Glutamatergic neuron (in vitro differentiated cells): Measurements from ENCODE around the gene RAB5B. TPM values are rescaled to one million over a fixed set of nuclear protein-coding genes. Genes with fewer than 3 reads are reported as not detected.

Experiments
- DNase-seq: peaks from one replicate; pipeline ENCODE4 v3.0.0; 2022
- H3K27ac Mint-ChIP-seq: one replicate; pipeline ENCODE4 v1.8.0; 2020; ENCODE audit warnings: mild to moderate bottlenecking, mixed read lengths, inconsistent platforms; ENCODE audit not compliant: unreplicated experiment
- H3K27me3 Mint-ChIP-seq: one replicate; pipeline ENCODE4 v1.8.0; 2020; ENCODE audit warnings: mild to moderate bottlenecking, moderate library complexity, mixed read lengths, inconsistent platforms; ENCODE audit not compliant: unreplicated experiment
- H3K36me3 Mint-ChIP-seq: one replicate; pipeline ENCODE4 v1.8.0; 2020; ENCODE audit warnings: mild to moderate bottlenecking, mixed read lengths, inconsistent platforms; ENCODE audit not compliant: unreplicated experiment
- H3K4me1 Mint-ChIP-seq: one replicate; pipeline ENCODE4 v1.8.0; 2020; ENCODE audit warnings: mild to moderate bottlenecking, low read depth, mixed read lengths, inconsistent platforms; ENCODE audit not compliant: unreplicated experiment
- H3K4me3 Mint-ChIP-seq: one replicate; pipeline ENCODE4 v1.8.0; 2020; ENCODE audit warnings: mild to moderate bottlenecking, mixed read lengths, inconsistent platforms; ENCODE audit not compliant: unreplicated experiment
- H3K9me3 Mint-ChIP-seq: one replicate; pipeline ENCODE4 v1.8.0; 2020; ENCODE audit warnings: mild to moderate bottlenecking, moderate library complexity, mixed read lengths, inconsistent platforms; ENCODE audit not compliant: unreplicated experiment
- total RNA-seq: library from RNA; stranded (reverse); fragmentation: NEBNext Ultra II Directional; extraction: Animal tissue kit (Norgen Biotek cat#: 25700); gene quantifications from one replicate; pipeline ENCODE4 v1.2.1, GENCODE V29; 2021; ENCODE audit not compliant: unreplicated experiment
- TF ChIP-seq, protein P1 (sequence below): fragments of 200-600 bp; sonication (generic); IDR thresholded peaks from one replicate; pipeline ENCODE4 v1.5.0; 2021; ENCODE audit not compliant: partially characterized antibody, unreplicated experiment

RAB5B gene
- total RNA-seq, 1 donor from 2014 or later = 170 TPM

DNA sequence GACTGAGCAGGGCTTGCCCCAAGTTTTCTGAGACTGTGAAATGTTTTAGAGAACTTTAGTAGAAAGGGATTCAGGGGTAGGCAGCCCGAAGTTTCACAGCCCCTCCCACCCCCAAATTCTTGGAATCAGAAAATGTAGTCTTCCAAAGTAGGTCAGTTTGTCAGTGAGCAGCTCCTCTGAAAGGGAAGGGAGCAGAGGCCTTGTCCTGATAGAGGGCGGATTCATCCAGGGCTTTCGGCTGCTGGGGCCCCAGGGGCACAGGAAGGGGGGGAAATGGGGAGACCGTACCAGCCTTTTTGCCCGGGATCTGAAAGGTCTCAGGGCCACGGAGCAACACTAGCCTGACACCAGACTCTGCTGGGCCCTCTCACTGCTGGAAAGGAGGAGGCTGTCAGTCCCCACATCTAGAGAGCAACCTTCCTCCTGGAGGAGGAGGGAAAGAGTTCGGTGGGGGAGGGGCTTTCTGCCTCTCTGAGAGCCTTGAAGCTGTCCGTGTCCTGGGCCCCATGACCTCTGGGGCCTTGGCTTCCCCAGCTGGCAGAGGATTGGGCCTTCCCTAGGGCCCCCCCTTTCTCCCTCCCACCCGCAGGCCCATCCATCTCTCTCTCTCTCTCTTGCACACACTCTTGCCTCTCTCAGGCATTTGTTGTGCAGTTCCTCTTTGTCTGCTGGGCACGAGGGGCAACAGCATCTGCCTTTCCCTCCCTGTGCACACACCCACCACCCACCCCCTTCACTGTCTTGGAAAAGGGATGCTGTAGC lies 46.7 kb downstream of the RAB5B start, which contains the start of gene IKZF4:
IKZF4 (plus strand) TSS at position 621 of the 762 bp plus-strand sequence. CDS start 451 bp downstream, outside the sequence.
- TF ChIP-seq, protein P1, sequence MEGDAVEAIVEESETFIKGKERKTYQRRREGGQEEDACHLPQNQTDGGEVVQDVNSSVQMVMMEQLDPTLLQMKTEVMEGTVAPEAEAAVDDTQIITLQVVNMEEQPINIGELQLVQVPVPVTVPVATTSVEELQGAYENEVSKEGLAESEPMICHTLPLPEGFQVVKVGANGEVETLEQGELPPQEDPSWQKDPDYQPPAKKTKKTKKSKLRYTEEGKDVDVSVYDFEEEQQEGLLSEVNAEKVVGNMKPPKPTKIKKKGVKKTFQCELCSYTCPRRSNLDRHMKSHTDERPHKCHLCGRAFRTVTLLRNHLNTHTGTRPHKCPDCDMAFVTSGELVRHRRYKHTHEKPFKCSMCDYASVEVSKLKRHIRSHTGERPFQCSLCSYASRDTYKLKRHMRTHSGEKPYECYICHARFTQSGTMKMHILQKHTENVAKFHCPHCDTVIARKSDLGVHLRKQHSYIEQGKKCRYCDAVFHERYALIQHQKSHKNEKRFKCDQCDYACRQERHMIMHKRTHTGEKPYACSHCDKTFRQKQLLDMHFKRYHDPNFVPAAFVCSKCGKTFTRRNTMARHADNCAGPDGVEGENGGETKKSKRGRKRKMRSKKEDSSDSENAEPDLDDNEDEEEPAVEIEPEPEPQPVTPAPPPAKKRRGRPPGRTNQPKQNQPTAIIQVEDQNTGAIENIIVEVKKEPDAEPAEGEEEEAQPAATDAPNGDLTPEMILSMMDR = no peak
- Mint-ChIP-seq H3K9me3 (peaks cover 13% of the 10 kb centered on the region), H3K27ac (peak within 1 kb of the TSS; percentile 100), H3K36me3 (no peaks in the 10 kb centered on the region), H3K4me1 (peaks cover 21% of the 10 kb centered on the region), H3K4me3 (peak within 1 kb of the TSS; percentile 97), H3K27me3 (peaks cover 17% of the 10 kb centered on the region)
- DNase-seq = peak; percentile 88

DNA sequence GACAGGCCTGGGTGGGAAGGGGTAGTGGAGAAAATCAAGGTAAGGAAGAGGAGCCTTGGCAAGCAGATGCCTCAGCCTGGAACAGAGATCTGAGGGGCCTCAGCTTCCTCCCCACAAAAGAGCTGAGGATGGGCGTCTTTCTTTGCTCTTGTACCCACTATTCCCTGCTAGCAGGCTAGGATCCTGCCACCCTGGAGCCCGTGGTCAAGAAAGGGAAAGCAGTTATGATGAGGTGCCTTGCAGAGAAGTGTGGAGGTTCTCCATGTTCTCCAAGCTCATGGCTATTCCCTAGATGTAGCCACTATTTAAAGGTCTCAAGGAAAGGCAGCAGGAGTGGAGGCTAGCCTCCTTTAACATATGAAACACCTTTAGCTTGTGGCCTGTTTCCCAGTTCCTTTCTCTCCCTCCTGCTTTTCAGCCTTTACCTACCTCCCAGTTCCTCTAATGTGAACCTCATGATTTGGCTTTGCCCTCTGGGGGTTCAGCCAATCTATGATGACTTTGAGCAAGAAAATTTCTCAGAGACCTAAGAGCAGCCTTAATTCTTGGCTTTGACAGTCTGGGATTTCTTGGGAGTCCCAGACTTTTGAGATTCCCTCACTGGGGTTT lies 48.1 kb downstream of the RAB5B start:
- peak overlapping the region; percentile 97 for H3K4me3 Mint-ChIP-seq
- H3K27ac Mint-ChIP-seq = peak overlapping the region; percentile 100

DNA sequence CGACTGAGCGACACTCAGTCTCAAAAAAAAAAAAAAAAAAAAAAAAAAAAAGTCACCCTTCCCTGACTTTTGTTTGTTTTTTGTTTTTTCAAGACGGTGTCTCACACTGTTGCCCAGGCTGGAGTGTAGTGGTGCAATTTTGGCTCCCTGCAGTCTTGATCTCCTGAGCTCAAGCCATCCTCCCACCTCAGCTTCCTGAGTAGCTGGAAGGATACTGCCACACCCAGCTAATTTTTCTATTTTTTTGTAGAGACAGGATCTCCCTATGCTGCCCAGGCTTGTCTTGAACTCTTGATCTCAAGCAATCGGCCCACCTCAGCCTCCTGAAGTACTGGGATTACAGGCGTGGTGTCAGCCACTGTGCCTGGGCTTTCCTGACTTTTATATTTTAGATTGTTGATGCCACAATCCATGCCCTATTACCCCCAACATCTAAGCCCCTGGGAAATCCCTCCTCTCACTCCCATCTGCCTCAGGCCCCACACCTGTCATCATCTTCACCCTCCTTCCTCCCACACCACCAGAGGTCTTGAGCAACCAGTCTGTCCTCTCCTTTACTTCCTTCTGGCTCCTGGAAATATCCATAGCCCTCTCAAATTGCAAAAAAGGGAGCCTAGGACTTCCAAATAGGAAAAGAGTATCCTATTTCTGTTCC lies 54.8 kb downstream of the RAB5B start:
- H3K36me3 Mint-ChIP-seq = no peaks in the 10 kb centered on the region

More for the DNA sequence above, 48.1 kb downstream of the RAB5B start:
- H3K27me3 Mint-ChIP-seq = peaks cover 17% of the 10 kb centered on the region
- no peak for DNase-seq
- no peaks in the 10 kb centered on the region for H3K36me3 Mint-ChIP-seq
- peaks cover 21% of the 10 kb centered on the region for H3K4me1 Mint-ChIP-seq
- TF ChIP-seq, protein P1 = no peak
- peaks cover 11% of the 10 kb centered on the region for H3K9me3 Mint-ChIP-seq

GRCh38 chr12:56029166-56029519 lies 55.3 kb downstream of the RAB5B start:
- peaks cover 9% of the 10 kb centered on the region for H3K4me1 Mint-ChIP-seq
- peaks cover 2% of the 10 kb centered on the region for H3K9me3 Mint-ChIP-seq
- H3K27me3 Mint-ChIP-seq = peaks cover 3% of the 10 kb centered on the region
- H3K27ac Mint-ChIP-seq = peak overlapping the region; percentile 62
- H3K4me3 Mint-ChIP-seq = peak overlapping the region; percentile 5
- no peaks in the 10 kb centered on the region for H3K36me3 Mint-ChIP-seq
- no peak for DNase-seq
- TF ChIP-seq, protein P1 = no peak

More for the DNA sequence above, 54.8 kb downstream of the RAB5B start:
- TF ChIP-seq, protein P1 = no peak
- Mint-ChIP-seq H3K4me1 (peaks cover 12% of the 10 kb centered on the region), H3K27ac (peak overlapping the region; percentile 62), H3K4me3 (peak overlapping the region; percentile 5), H3K9me3 (peaks cover 2% of the 10 kb centered on the region), H3K27me3 (peaks cover 3% of the 10 kb centered on the region)
- no peak for DNase-seq
